KMS-11 (cell line): ENCODE measurements around the gene GABRB3.

Experiments
- H2AFZ ChIP-seq: fragments of 200-600 bp; sonication (generic); 2 replicates; pipeline ENCODE4 v1.6.1; 2016; ENCODE audit warnings: antibody characterized with exemption, mixed run types, low read depth
- H3K27ac ChIP-seq: fragments of 200-600 bp; sonication (generic); 2 replicates; pipeline ENCODE4 v1.6.1; 2016; ENCODE audit warnings: mild to moderate bottlenecking, mixed run types
- H3K27me3 ChIP-seq: fragments of 200-600 bp; sonication (generic); 2 replicates; pipeline ENCODE4 v1.6.1; 2017; ENCODE audit warnings: mild to moderate bottlenecking, low read depth, mixed run types, moderate library complexity; ENCODE audit not compliant: insufficient read depth
- H3K36me3 ChIP-seq: fragments of 200-600 bp; sonication (generic); 2 replicates; pipeline ENCODE4 v1.6.1; 2017; ENCODE audit warnings: mild to moderate bottlenecking, mixed run types; ENCODE audit not compliant: insufficient read depth
- H3K4me1 ChIP-seq: fragments of 200-600 bp; sonication (generic); 2 replicates; pipeline ENCODE4 v1.6.1; 2016; ENCODE audit warnings: mild to moderate bottlenecking, low read depth, mixed run types; ENCODE audit not compliant: poor library complexity, severe bottlenecking
- H3K4me2 ChIP-seq: fragments of 200-600 bp; sonication (generic); 2 replicates; pipeline ENCODE4 v1.7.0; 2016; ENCODE audit warnings: mild to moderate bottlenecking, mixed run types
- H3K4me3 ChIP-seq: fragments of 200-600 bp; sonication (generic); IDR thresholded peaks from 2 replicates; pipeline ENCODE4 v1.6.1; 2017; ENCODE audit warnings: low read depth, low read length, mixed read lengths; ENCODE audit not compliant: insufficient read depth
- H3K79me2 ChIP-seq: fragments of 200-600 bp; sonication (generic); 2 replicates; pipeline ENCODE4 v1.6.1; 2016; ENCODE audit warnings: low read depth, mixed run types; ENCODE audit not compliant: insufficient read depth
- H3K9ac ChIP-seq: fragments of 200-600 bp; sonication (generic); 2 replicates; pipeline ENCODE4 v1.6.1; 2016; ENCODE audit warnings: mild to moderate bottlenecking, mixed run types
- H4K20me1 ChIP-seq: fragments of 200-600 bp; sonication (generic); 2 replicates; pipeline ENCODE4 v1.6.1; 2016; ENCODE audit warnings: mild to moderate bottlenecking, mixed run types; ENCODE audit not compliant: insufficient read depth
- TF ChIP-seq, protein P1 (sequence below): fragments of 200-600 bp; sonication (generic); conservative IDR thresholded peaks from 2 replicates; pipeline ENCODE4 v1.6.1; 2017; ENCODE audit warnings: low read depth, mild to moderate bottlenecking, antibody characterized with exemption, low read length, moderate library complexity, mixed read lengths

The GABRB3 gene

DNA sequence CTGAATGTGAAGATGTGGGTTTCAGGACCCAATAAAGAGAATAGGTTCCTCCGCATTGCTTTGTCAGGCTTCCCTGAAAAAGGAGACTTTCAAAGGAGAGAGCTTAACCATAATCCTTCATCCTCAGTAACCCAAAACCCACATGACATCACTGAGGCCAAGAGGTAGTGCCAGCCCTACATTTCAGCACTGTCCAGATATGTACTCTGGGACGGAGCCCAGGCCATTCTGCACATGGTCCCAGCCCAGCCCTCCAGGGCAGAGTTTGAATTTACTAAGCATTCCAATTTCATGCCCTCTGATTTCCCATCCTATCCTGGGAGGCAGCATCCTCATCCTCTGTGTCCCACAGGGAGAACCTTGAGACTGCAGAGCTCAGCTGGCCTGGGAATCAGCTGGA is 210.5 kb downstream of the GABRB3 start:
- H3K4me3 ChIP-seq: no peak overlapping the region
- TF ChIP-seq, protein P1, sequence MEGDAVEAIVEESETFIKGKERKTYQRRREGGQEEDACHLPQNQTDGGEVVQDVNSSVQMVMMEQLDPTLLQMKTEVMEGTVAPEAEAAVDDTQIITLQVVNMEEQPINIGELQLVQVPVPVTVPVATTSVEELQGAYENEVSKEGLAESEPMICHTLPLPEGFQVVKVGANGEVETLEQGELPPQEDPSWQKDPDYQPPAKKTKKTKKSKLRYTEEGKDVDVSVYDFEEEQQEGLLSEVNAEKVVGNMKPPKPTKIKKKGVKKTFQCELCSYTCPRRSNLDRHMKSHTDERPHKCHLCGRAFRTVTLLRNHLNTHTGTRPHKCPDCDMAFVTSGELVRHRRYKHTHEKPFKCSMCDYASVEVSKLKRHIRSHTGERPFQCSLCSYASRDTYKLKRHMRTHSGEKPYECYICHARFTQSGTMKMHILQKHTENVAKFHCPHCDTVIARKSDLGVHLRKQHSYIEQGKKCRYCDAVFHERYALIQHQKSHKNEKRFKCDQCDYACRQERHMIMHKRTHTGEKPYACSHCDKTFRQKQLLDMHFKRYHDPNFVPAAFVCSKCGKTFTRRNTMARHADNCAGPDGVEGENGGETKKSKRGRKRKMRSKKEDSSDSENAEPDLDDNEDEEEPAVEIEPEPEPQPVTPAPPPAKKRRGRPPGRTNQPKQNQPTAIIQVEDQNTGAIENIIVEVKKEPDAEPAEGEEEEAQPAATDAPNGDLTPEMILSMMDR: no peak
- H3K27ac ChIP-seq: no peak overlapping the region
- no peaks in the 10 kb centered on the region for H3K27me3 ChIP-seq
- H3K36me3 ChIP-seq: no peaks in the 10 kb centered on the region
- H2AFZ ChIP-seq: no peak overlapping the region
- H4K20me1 ChIP-seq: no peaks in the 10 kb centered on the region
- no peaks in the 10 kb centered on the region for H3K4me1 ChIP-seq
- no peak overlapping the region for H3K9ac ChIP-seq
- no peak overlapping the region for H3K4me2 ChIP-seq
- H3K79me2 ChIP-seq: no peaks in the 10 kb centered on the region

DNA sequence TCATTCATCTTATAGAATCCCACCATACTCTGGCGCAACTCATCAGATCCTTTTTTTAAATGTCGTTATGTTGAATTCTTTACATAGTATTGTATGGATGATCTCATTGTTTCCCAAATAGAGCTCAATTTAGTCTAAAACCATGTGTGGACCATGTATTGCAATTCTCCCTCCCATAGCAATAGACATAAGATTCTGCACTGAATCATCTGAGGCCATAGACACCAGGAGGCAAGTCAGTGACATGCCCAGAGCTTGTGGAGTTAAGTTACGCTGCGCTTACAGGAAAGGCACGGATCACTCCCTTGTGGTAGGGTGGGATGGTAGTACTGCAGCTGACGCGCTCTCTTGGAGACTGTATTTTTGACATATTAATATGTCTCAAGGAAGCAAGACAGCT is 211.0 kb downstream of the GABRB3 start:
- no peaks in the 10 kb centered on the region for H3K27me3 ChIP-seq
- no peaks in the 10 kb centered on the region for H3K36me3 ChIP-seq
- TF ChIP-seq, protein P1: no peak

DNA sequence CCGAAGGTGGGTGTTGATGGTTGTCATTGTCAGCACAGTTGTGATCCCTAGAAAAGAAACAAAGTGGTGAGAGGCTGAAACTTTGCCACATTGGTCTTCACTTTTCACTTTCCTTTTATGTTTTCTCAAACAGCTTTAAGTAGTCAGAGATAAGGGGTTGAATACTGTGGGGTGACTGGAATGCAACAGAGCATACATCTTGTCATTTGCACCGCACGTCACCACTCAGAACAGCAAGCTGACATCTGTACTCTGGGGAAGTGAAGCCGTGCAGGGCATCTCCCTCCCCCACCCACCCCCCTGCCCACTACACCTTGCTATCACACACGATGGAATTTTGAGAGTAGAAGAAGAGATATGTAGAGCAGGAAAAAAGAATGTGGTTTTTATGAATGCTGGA is 211.7 kb downstream of the GABRB3 start:
- Histone ChIP-seq H3K4me3 (no peak overlapping the region), H2AFZ (no peak overlapping the region), H3K9ac (no peak overlapping the region), H3K4me2 (no peak overlapping the region), H4K20me1 (no peaks in the 10 kb centered on the region), H3K36me3 (no peaks in the 10 kb centered on the region), H3K79me2 (no peaks in the 10 kb centered on the region), H3K4me1 (no peaks in the 10 kb centered on the region), H3K27ac (no peak overlapping the region), H3K27me3 (no peaks in the 10 kb centered on the region)
- TF ChIP-seq, protein P1: no peak

More for the DNA sequence above, 211.0 kb downstream of the GABRB3 start:
- H3K4me2 ChIP-seq: no peak overlapping the region
- H4K20me1 ChIP-seq: no peaks in the 10 kb centered on the region
- H3K79me2 ChIP-seq: no peaks in the 10 kb centered on the region
- H3K4me1 ChIP-seq: no peaks in the 10 kb centered on the region
- no peak overlapping the region for H3K9ac ChIP-seq
- no peak overlapping the region for H3K27ac ChIP-seq
- H2AFZ ChIP-seq: no peak overlapping the region
- no peak overlapping the region for H3K4me3 ChIP-seq

DNA sequence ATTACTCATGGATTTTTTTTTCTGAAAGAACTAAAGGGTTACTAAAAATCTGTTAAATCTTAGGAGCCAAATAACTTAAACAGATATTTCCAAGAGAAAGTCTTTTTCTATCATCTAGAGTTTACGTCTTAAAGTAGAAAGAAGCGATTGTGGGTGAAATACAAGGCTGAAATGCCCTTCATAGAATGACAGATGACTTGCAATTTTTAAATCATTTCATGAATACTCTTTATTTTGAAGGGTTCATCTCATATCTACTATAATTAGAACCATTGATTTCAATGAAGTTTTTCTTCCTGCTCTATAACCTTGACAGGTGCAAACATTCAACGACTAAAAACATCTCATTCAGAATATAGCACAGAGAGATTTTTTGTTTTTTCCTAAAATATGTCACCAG is 217.0 kb downstream of the GABRB3 start:
- Histone ChIP-seq H3K4me1 (no peaks in the 10 kb centered on the region), H3K9ac (no peak overlapping the region), H4K20me1 (no peaks in the 10 kb centered on the region), H3K36me3 (no peaks in the 10 kb centered on the region), H3K79me2 (no peaks in the 10 kb centered on the region), H3K27ac (no peak overlapping the region), H3K4me2 (no peak overlapping the region), H2AFZ (no peak overlapping the region), H3K4me3 (no peak overlapping the region), H3K27me3 (no peaks in the 10 kb centered on the region)
- TF ChIP-seq, protein P1: no peak

DNA sequence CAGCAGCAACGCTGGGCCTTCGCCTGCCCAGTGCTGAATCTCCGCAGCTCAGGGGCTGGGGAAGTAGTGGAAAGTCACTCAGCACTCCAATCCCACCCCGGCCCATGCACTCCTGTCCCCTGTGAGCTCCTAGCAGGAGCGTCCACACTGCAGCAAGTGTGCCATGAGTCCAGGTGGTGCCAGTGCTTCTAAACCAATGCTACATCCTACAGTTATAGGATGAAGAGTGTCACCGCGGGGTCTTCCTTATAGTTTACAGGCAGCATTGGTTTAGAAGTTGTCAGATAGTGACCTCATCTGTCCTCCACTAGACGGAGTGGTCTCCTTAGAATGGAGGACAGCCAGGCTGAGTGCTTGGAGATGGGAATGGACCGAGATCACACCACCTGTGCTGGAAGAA is 221.4 kb downstream of the GABRB3 start:
- Histone ChIP-seq H3K79me2 (no peaks in the 10 kb centered on the region), H3K27me3 (no peaks in the 10 kb centered on the region), H4K20me1 (no peaks in the 10 kb centered on the region), H3K4me3 (no peak overlapping the region), H3K36me3 (no peaks in the 10 kb centered on the region), H3K27ac (no peak overlapping the region), H2AFZ (no peak overlapping the region), H3K4me1 (no peaks in the 10 kb centered on the region), H3K4me2 (no peak overlapping the region), H3K9ac (no peak overlapping the region)
- TF ChIP-seq, protein P1: no peak
